T-helper 2 cell treated with Interferon-gamma antibody and Interleukin-4, amounts not matched to agents 100 ng/mL and 5 ng/mL, for 36 hours (primary cell): ENCODE data around the gene MRPL46. TPM values are rescaled to one million over a fixed set of nuclear protein-coding genes. Genes with fewer than 3 reads are reported as not detected.
"Not testable (repeated sequence)": the region's sequence is repeated elsewhere in the genome, so short reads cannot be mapped to it uniquely, and the experiment has no call there.

Experiments used
- intact Hi-C: fragments of 100-400 bp; cut with micrococcal nuclease; formaldehyde crosslinking; loops from one replicate; pipeline ENCODE4 v1.15.1; 2023
- total RNA-seq: library from RNA; stranded (reverse); gene quantifications from 2 replicates; pipeline ENCODE4 v1.2.3, GENCODE V29; 2022

MRPL46 gene
- total RNA-seq, 1 donor from 2014 or later, result 28.2 TPM

GRCh38 chr15:88447741-88448140 lies 19.4 kb downstream of the MRPL46 start:
- intact Hi-C loops, result no loop called here

GRCh38 chr15:88447206-88447605 lies 20.0 kb downstream of the MRPL46 start:
- intact Hi-C loops, result no loop called here

- intact Hi-C loops, result no loop called here
Observed at GRCh38 chr15:88441076-88441730, 26.0 kb downstream of the MRPL46 start.

GRCh38 chr15:88440021-88440420 lies 27.2 kb downstream of the MRPL46 start:
- intact Hi-C loops, result no loop called here

- intact Hi-C loops, result no loop called here
Observed at GRCh38 chr15:88438181-88438580, 29.0 kb downstream of the MRPL46 start.

- intact Hi-C loops, result not testable (repeated sequence)
Observed at GRCh38 chr15:88434106-88434505, 33.1 kb downstream of the MRPL46 start.

- intact Hi-C loops, result no loop called here
Observed at GRCh38 chr15:88433046-88433685, 34.0 kb downstream of the MRPL46 start.

GRCh38 chr15:88431441-88431840 lies 35.7 kb downstream of the MRPL46 start:
- intact Hi-C loops, result no loop called here

- intact Hi-C loops, result no loop called here
Observed at GRCh38 chr15:88430051-88430450, 37.1 kb downstream of the MRPL46 start.

- intact Hi-C loops, result no loop called here
Observed at GRCh38 chr15:88428805-88429605, 38.2 kb downstream of the MRPL46 start.

- intact Hi-C loops, result no loop called here
Observed at GRCh38 chr15:88428053-88428452, 39.1 kb downstream of the MRPL46 start.

- intact Hi-C loops, result no loop called here
Observed at GRCh38 chr15:88426304-88426703, 40.9 kb downstream of the MRPL46 start.

GRCh38 chr15:88423331-88423730 lies 43.9 kb downstream of the MRPL46 start:
- intact Hi-C loops, result no loop called here

GRCh38 chr15:88419830-88420229 lies 47.4 kb downstream of the MRPL46 start:
- intact Hi-C loops, result no loop called here

Other genes with a start within 250 kb of the MRPL46 start
- gene NTRK3, start 210.6 kb downstream of the MRPL46 start, total RNA-seq, result not detected in 2 replicates
- 53.5 and 57.4 TPM in 2 replicates for gene MRPS11, start 320 bp upstream of the MRPL46 start, total RNA-seq
- 3.4 and 4.4 TPM in 2 replicates for gene DET1, start 79.3 kb upstream of the MRPL46 start, total RNA-seq
- 52.5 and 53.4 TPM in 2 replicates for gene AEN, start 154.0 kb upstream of the MRPL46 start, total RNA-seq
- 65.6 and 71.3 TPM in 2 replicates for gene ISG20, start 171.6 kb upstream of the MRPL46 start, total RNA-seq